Measurements from ENCODE around the gene LEKR1. TPM values are rescaled to one million over a fixed set of nuclear protein-coding genes. Genes with fewer than 3 reads are reported as not detected.

LEKR1 gene
- total and polyA plus RNA-seq, 9 of the 15 experiments (the other 6 are each of a cell fraction or from before 2014, with no cell fraction given): 0.76 to 1.8 (median 1.2) TPM

DNA sequence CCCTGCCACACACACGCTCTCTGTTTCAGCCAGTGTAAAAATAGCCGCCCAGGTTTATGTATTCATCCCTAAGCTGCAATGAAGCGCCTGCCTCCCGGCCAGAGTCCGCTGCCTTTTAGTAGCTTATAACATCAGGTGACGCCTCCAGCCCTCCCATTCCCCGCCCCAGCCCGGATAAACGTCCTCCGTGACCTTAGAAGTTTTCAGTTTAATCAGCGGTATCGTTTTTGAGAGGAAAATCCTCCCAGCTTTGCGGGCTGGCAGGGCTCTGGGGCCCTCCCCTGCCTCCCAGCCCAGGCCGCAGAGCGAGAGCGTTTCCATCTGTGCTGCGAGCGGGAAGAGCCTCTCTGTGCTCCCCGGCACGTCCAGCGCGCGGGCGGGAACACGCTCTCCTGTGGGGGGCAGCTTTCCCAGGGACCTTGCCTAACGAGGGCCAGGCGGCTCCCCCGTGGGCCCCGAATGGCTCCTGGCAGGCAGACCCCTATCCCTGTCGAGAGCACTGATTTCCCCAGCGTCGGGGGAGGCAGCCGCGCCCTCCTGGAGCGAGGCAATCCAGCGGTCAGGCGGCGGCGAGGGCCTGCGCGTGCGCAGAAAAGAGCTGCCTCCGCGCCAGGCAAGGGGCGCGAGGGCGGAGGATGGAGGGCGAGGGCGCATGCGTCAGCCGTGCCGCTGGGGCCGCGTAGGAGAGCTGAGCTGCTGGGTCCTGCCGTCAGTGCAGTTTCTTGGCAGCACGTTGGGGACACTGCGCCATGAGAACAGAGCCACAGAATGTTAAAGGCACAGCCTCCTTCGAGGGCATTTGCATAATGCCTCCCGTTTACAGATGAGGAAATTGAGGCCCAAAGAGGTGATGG, 262.7 kb downstream of the LEKR1 start (continued):
- TF ChIP-seq, protein P1, sequence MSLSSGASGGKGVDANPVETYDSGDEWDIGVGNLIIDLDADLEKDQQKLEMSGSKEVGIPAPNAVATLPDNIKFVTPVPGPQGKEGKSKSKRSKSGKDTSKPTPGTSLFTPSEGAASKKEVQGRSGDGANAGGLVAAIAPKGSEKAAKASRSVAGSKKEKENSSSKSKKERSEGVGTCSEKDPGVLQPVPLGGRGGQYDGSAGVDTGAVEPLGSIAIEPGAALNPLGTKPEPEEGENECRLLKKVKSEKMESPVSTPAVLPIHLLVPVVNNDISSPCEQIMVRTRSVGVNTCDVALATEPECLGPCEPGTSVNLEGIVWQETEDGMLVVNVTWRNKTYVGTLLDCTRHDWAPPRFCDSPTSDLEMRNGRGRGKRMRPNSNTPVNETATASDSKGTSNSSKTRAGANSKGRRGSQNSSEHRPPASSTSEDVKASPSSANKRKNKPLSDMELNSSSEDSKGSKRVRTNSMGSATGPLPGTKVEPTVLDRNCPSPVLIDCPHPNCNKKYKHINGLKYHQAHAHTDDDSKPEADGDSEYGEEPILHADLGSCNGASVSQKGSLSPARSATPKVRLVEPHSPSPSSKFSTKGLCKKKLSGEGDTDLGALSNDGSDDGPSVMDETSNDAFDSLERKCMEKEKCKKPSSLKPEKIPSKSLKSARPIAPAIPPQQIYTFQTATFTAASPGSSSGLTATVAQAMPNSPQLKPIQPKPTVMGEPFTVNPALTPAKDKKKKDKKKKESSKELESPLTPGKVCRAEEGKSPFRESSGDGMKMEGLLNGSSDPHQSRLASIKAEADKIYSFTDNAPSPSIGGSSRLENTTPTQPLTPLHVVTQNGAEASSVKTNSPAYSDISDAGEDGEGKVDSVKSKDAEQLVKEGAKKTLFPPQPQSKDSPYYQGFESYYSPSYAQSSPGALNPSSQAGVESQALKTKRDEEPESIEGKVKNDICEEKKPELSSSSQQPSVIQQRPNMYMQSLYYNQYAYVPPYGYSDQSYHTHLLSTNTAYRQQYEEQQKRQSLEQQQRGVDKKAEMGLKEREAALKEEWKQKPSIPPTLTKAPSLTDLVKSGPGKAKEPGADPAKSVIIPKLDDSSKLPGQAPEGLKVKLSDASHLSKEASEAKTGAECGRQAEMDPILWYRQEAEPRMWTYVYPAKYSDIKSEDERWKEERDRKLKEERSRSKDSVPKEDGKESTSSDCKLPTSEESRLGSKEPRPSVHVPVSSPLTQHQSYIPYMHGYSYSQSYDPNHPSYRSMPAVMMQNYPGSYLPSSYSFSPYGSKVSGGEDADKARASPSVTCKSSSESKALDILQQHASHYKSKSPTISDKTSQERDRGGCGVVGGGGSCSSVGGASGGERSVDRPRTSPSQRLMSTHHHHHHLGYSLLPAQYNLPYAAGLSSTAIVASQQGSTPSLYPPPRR (CRISPR knock-in tag; IDR thresholded peaks at IDR 0.05; ENCODE audit: borderline replicate concordance): no peak
- TF ChIP-seq EP300 (IDR thresholded peaks at IDR 0.05; ENCODE audit: low read length) (peak; percentile 61), MTF1 (CRISPR knock-in tag; IDR thresholded peaks at IDR 0.05; ENCODE audit: borderline replicate concordance) (no peak), ZNF143 (CRISPR knock-in tag; IDR thresholded peaks at IDR 0.05) (peak; percentile 50; the same call in 1 of the 2 replicates), ELF1 (tag; IDR thresholded peaks at IDR 0.05) (no peak), ESRRB (CRISPR knock-in tag; IDR thresholded peaks at IDR 0.05; ENCODE audit: borderline replicate concordance) (no peak)
- TF ChIP-seq, protein P2, sequence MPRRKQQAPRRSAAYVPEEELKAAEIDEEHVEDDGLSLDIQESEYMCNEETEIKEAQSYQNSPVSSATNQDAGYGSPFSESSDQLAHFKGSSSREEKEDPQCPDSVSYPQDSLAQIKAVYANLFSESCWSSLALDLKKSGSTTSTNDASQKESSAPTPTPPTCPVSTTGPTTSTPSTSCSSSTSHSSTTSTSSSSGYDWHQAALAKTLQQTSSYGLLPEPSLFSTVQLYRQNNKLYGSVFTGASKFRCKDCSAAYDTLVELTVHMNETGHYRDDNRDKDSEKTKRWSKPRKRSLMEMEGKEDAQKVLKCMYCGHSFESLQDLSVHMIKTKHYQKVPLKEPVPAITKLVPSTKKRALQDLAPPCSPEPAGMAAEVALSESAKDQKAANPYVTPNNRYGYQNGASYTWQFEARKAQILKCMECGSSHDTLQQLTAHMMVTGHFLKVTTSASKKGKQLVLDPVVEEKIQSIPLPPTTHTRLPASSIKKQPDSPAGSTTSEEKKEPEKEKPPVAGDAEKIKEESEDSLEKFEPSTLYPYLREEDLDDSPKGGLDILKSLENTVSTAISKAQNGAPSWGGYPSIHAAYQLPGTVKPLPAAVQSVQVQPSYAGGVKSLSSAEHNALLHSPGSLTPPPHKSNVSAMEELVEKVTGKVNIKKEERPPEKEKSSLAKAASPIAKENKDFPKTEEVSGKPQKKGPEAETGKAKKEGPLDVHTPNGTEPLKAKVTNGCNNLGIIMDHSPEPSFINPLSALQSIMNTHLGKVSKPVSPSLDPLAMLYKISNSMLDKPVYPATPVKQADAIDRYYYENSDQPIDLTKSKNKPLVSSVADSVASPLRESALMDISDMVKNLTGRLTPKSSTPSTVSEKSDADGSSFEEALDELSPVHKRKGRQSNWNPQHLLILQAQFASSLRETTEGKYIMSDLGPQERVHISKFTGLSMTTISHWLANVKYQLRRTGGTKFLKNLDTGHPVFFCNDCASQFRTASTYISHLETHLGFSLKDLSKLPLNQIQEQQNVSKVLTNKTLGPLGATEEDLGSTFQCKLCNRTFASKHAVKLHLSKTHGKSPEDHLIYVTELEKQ (CRISPR knock-in tag; IDR thresholded peaks at IDR 0.05): no peak
- TF ChIP-seq, protein P3, sequence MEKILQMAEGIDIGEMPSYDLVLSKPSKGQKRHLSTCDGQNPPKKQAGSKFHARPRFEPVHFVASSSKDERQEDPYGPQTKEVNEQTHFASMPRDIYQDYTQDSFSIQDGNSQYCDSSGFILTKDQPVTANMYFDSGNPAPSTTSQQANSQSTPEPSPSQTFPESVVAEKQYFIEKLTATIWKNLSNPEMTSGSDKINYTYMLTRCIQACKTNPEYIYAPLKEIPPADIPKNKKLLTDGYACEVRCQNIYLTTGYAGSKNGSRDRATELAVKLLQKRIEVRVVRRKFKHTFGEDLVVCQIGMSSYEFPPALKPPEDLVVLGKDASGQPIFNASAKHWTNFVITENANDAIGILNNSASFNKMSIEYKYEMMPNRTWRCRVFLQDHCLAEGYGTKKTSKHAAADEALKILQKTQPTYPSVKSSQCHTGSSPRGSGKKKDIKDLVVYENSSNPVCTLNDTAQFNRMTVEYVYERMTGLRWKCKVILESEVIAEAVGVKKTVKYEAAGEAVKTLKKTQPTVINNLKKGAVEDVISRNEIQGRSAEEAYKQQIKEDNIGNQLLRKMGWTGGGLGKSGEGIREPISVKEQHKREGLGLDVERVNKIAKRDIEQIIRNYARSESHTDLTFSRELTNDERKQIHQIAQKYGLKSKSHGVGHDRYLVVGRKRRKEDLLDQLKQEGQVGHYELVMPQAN (IDR thresholded peaks at IDR 0.05; ENCODE audit: borderline replicate concordance): no peak
- TF ChIP-seq, protein P4, sequence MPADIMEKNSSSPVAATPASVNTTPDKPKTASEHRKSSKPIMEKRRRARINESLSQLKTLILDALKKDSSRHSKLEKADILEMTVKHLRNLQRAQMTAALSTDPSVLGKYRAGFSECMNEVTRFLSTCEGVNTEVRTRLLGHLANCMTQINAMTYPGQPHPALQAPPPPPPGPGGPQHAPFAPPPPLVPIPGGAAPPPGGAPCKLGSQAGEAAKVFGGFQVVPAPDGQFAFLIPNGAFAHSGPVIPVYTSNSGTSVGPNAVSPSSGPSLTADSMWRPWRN (IDR thresholded peaks at IDR 0.05; ENCODE audit: low read depth): no peak
- TF ChIP-seq, protein P5, sequence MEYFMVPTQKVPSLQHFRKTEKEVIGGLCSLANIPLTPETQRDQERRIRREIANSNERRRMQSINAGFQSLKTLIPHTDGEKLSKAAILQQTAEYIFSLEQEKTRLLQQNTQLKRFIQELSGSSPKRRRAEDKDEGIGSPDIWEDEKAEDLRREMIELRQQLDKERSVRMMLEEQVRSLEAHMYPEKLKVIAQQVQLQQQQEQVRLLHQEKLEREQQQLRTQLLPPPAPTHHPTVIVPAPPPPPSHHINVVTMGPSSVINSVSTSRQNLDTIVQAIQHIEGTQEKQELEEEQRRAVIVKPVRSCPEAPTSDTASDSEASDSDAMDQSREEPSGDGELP (CRISPR knock-in tag; IDR thresholded peaks at IDR 0.05; ENCODE audit: borderline replicate concordance): peak; percentile 89; the same call in 1 of the 2 replicates
- TF ChIP-seq, protein P6, sequence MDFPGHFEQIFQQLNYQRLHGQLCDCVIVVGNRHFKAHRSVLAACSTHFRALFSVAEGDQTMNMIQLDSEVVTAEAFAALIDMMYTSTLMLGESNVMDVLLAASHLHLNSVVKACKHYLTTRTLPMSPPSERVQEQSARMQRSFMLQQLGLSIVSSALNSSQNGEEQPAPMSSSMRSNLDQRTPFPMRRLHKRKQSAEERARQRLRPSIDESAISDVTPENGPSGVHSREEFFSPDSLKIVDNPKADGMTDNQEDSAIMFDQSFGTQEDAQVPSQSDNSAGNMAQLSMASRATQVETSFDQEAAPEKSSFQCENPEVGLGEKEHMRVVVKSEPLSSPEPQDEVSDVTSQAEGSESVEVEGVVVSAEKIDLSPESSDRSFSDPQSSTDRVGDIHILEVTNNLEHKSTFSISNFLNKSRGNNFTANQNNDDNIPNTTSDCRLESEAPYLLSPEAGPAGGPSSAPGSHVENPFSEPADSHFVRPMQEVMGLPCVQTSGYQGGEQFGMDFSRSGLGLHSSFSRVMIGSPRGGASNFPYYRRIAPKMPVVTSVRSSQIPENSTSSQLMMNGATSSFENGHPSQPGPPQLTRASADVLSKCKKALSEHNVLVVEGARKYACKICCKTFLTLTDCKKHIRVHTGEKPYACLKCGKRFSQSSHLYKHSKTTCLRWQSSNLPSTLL (IDR thresholded peaks at IDR 0.05): 0 out of 2 replicates have a peak, but pooled peaks have one; percentile 53

Data from K562 (cell line).